WERI-Rb-1 (cell line): ENCODE measurements around the gene SLC25A38.

Experiments used
- DNase-seq: peaks from one replicate; pipeline ENCODE4 v3.0.0-alpha.2; 2020
- H3K27ac ChIP-seq: fragments of 250-450 bp; sonication (Bioruptor Pico); 2 replicates; pipeline ENCODE4 v1.5.1; 2020; ENCODE audit warnings: mild to moderate bottlenecking, moderate library complexity
- H3K27me3 ChIP-seq: fragments of 250-450 bp; sonication (Bioruptor Pico); 2 replicates; pipeline ENCODE4 v1.5.1; 2021; ENCODE audit warnings: mild to moderate bottlenecking, low read depth, moderate library complexity; ENCODE audit not compliant: insufficient read depth, severe bottlenecking
- H3K36me3 ChIP-seq: fragments of 250-450 bp; sonication (Bioruptor Pico); 2 replicates; pipeline ENCODE4 v1.5.1; 2020; ENCODE audit warnings: mild to moderate bottlenecking, moderate library complexity
- H3K4me3 ChIP-seq: 2 replicates; pipeline ENCODE4 v1.5.1; 2011; ENCODE audit warnings: low read depth, mild to moderate bottlenecking, control low read depth, low read length
- H3K9me3 ChIP-seq: fragments of 250-450 bp; sonication (Bioruptor Pico); 2 replicates; pipeline ENCODE4 v1.5.1; 2021; ENCODE audit warnings: mild to moderate bottlenecking, moderate library complexity; ENCODE audit not compliant: severe bottlenecking
- CTCF ChIP-seq: IDR thresholded peaks from 2 replicates; pipeline ENCODE4 v1.5.1; 2011; ENCODE audit warnings: low read depth, mild to moderate bottlenecking, control low read depth, inconsistent platforms, low read length

Gene SLC25A38

DNA sequence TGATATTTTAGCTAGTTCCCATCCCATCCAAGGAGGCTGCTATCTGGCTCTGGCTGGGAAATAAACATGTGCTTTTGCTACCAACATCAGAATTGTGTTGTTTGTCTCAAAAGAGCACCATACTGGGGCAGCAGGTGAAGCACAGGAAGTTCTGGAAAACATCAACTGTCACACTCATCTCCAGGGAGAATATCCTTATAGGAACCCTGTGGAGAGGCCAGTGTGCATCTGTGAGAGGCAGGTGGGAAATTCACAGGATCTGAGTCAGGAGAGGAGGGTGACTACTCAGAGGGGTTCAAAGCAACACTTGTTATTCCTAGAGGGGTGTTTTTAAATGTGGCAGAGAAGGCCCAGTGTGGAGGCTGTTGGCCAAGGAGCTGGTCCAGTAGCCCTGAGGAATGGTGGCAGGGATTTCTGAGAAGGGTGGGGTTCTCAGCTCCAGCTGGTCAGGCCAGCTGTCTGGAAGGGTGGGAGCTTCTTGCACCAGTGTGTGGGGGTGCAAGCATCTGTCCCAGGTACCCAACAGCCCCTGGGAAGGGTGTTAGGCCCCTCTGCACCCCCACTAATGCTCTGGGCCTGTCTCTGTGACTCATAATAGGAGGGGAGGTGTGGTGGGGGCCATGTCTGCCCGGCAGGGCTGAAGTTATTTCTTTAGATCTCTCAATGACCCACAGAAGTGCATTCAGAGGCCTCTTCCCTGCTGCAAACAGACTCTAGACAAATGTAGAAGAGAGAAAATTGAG is 52.0 kb downstream of the SLC25A38 start:
- H3K27ac ChIP-seq: no peak overlapping the region
- no peak for DNase-seq
- H3K27me3 ChIP-seq: no peaks in the 10 kb centered on the region
- no peak overlapping the region for H3K4me3 ChIP-seq
- no peaks in the 10 kb centered on the region for H3K36me3 ChIP-seq
- H3K9me3 ChIP-seq: no peaks in the 10 kb centered on the region
- no peak for TF ChIP-seq CTCF

GRCh38 chr3:39438880-39439279 is 55.7 kb downstream of the SLC25A38 start:
- Histone ChIP-seq H3K27me3 (no peaks in the 10 kb centered on the region), H3K9me3 (no peaks in the 10 kb centered on the region), H3K36me3 (no peaks in the 10 kb centered on the region), H3K27ac (no peak overlapping the region), H3K4me3 (no peak overlapping the region)
- DNase-seq: no peak
- no peak for TF ChIP-seq CTCF

- Histone ChIP-seq H3K27ac (no peak overlapping the region), H3K27me3 (no peaks in the 10 kb centered on the region), H3K9me3 (no peaks in the 10 kb centered on the region), H3K36me3 (no peaks in the 10 kb centered on the region), H3K4me3 (no peak overlapping the region)
- DNase-seq: no peak
- TF ChIP-seq CTCF: no peak
Measured at GRCh38 chr3:39440316-39440715, 57.1 kb downstream of the SLC25A38 start.

GRCh38 chr3:39443530-39443929 is 60.4 kb downstream of the SLC25A38 start:
- peak; percentile 40 for DNase-seq
- no peak overlapping the region for H3K27ac ChIP-seq
- no peaks in the 10 kb centered on the region for H3K36me3 ChIP-seq
- no peak overlapping the region for H3K4me3 ChIP-seq
- H3K27me3 ChIP-seq: no peaks in the 10 kb centered on the region
- no peaks in the 10 kb centered on the region for H3K9me3 ChIP-seq
- TF ChIP-seq CTCF: peak; percentile 73

- H3K27ac ChIP-seq: no peak overlapping the region
- DNase-seq: no peak
- no peaks in the 10 kb centered on the region for H3K9me3 ChIP-seq
- no peaks in the 10 kb centered on the region for H3K36me3 ChIP-seq
- no peak for TF ChIP-seq CTCF
- H3K4me3 ChIP-seq: no peak overlapping the region
- no peaks in the 10 kb centered on the region for H3K27me3 ChIP-seq
Measured at GRCh38 chr3:39445927-39446326, 62.8 kb downstream of the SLC25A38 start.

DNA sequence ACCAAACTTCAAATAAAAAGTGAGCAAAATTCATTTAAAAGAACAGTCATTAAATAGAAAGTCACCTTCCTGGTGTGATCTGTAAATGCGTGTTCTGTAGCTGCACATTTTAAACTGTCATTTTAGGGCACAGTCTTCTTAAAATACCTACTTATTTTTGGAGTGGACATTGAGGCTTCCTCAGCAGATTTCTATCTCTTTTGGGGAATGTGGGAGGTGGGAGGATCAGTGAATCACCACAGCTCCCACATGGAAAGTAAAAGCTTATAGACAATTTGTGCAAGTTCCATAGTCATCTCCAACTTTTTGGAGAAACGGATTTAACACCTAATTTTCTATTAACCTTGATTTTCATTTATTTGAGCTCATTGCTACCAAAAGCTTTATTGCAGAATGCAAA is 63.3 kb downstream of the SLC25A38 start:
- no peak overlapping the region for H3K27ac ChIP-seq
- H3K27me3 ChIP-seq: no peaks in the 10 kb centered on the region
- no peak for DNase-seq
- no peaks in the 10 kb centered on the region for H3K9me3 ChIP-seq
- H3K4me3 ChIP-seq: no peak overlapping the region
- TF ChIP-seq CTCF: no peak
- H3K36me3 ChIP-seq: no peaks in the 10 kb centered on the region
